Mucosa of rectum (tissue), 2 donors: ENCODE data around the gene TEX48.
A peak's percentile ranks its signal among the peaks of the same experiment; 100 is the strongest.

Source experiments
- H3K27ac ChIP-seq, 2 donors: one replicate each; pipeline ENCODE4 v1.7.0; 2013; ENCODE audit warnings: inconsistent platforms in 2 of 2, low read depth in 2 of 2, low read length in 2 of 2
- H3K27me3 ChIP-seq, 2 donors: one replicate each; pipeline ENCODE4 v1.7.0; 2013; ENCODE audit warnings: low read length in 2 of 2; ENCODE audit not compliant: control insufficient read depth in 2 of 2, insufficient read depth in 2 of 2
- H3K36me3 ChIP-seq, 2 donors: one replicate each; pipeline ENCODE4 v1.7.0; 2013; ENCODE audit warnings: low read length in 2 of 2; ENCODE audit not compliant: control insufficient read depth in 2 of 2, insufficient read depth in 2 of 2
- H3K4me1 ChIP-seq, 2 donors: one replicate each; pipeline ENCODE4 v1.7.0; 2013; ENCODE audit warnings: low read length in 2 of 2, mild to moderate bottlenecking in 1 of 2; ENCODE audit not compliant: control insufficient read depth in 2 of 2, insufficient read depth in 2 of 2
- H3K4me3 ChIP-seq, 2 donors: one replicate each; pipeline ENCODE4 v1.7.0; 2013; ENCODE audit warnings: low read length in 2 of 2
- H3K9ac ChIP-seq, 2 donors: one replicate each; pipeline ENCODE4 v1.7.0; 2013; ENCODE audit warnings: low read length in 2 of 2, low read depth in 1 of 2, mild to moderate bottlenecking in 1 of 2
- H3K9me3 ChIP-seq, 2 donors: one replicate each; pipeline ENCODE4 v1.7.0; 2013; ENCODE audit warnings: low read length in 2 of 2; ENCODE audit not compliant: control insufficient read depth in 2 of 2
- donor health status: healthy.
- donor health status: Normal muscosa, but diverticular disease.

The TEX48 gene

GRCh38 chr9:114694146-114694545 is 12.2 kb upstream of the TEX48 start:
- H3K36me3 ChIP-seq, result no peaks in the 10 kb centered on the region
- no peaks in the 10 kb centered on the region for H3K9me3 ChIP-seq
- H3K9ac ChIP-seq, result no peak overlapping the region
- no peaks in the 10 kb centered on the region for H3K27me3 ChIP-seq
- H3K4me3 ChIP-seq, result no peak overlapping the region
- H3K4me1 ChIP-seq, result peaks cover 4 to 6% of the 10 kb centered on the region in 2 donors
- no peak overlapping the region for H3K27ac ChIP-seq

GRCh38 chr9:114693248-114693855 is 11.4 kb upstream of the TEX48 start:
- Histone ChIP-seq H3K9ac (no peak overlapping the region), H3K9me3 (no peaks in the 10 kb centered on the region), H3K4me3 (no peak overlapping the region), H3K4me1 (peaks cover 4 to 6% of the 10 kb centered on the region in 2 donors), H3K27ac (no peak overlapping the region), H3K27me3 (no peaks in the 10 kb centered on the region), H3K36me3 (no peaks in the 10 kb centered on the region)

- H3K4me3 ChIP-seq, result no peak overlapping the region
- H3K9ac ChIP-seq, result no peak overlapping the region
- no peaks in the 10 kb centered on the region for H3K36me3 ChIP-seq
- H3K27me3 ChIP-seq, result no peaks in the 10 kb centered on the region
- no peak overlapping the region for H3K27ac ChIP-seq
- H3K9me3 ChIP-seq, result no peaks in the 10 kb centered on the region
- H3K4me1 ChIP-seq, result peaks cover 4 to 6% of the 10 kb centered on the region in 2 donors
Measured at GRCh38 chr9:114691956-114692295, 9.9 kb upstream of the TEX48 start.

- Histone ChIP-seq H3K4me3 (no peak overlapping the region), H3K4me1 (peaks cover 4 to 6% of the 10 kb centered on the region in 2 donors), H3K36me3 (no peaks in the 10 kb centered on the region), H3K27ac (peak overlapping the region in 1 of 2 donors; percentile 12), H3K9me3 (no peaks in the 10 kb centered on the region), H3K27me3 (no peaks in the 10 kb centered on the region), H3K9ac (no peak overlapping the region)
Measured at GRCh38 chr9:114691046-114691955, 9.3 kb upstream of the TEX48 start.

- no peaks in the 10 kb centered on the region for H3K9me3 ChIP-seq
- H3K4me1 ChIP-seq, result peaks cover 4 to 6% of the 10 kb centered on the region in 2 donors
- no peak overlapping the region for H3K9ac ChIP-seq
- H3K4me3 ChIP-seq, result no peak overlapping the region
- no peaks in the 10 kb centered on the region for H3K27me3 ChIP-seq
- no peak overlapping the region for H3K27ac ChIP-seq
- H3K36me3 ChIP-seq, result no peaks in the 10 kb centered on the region
Measured at GRCh38 chr9:114690308-114690707, 8.3 kb upstream of the TEX48 start.

GRCh38 chr9:114689813-114690212 is 7.8 kb upstream of the TEX48 start:
- H3K9me3 ChIP-seq, result no peaks in the 10 kb centered on the region
- H3K9ac ChIP-seq, result no peak overlapping the region
- no peaks in the 10 kb centered on the region for H3K27me3 ChIP-seq
- peaks cover 4 to 6% of the 10 kb centered on the region in 2 donors for H3K4me1 ChIP-seq
- H3K36me3 ChIP-seq, result no peaks in the 10 kb centered on the region
- no peak overlapping the region for H3K27ac ChIP-seq
- H3K4me3 ChIP-seq, result no peak overlapping the region

- Histone ChIP-seq H3K4me1 (peaks cover 4 to 6% of the 10 kb centered on the region in 2 donors), H3K27ac (no peak overlapping the region), H3K27me3 (no peaks in the 10 kb centered on the region), H3K36me3 (no peaks in the 10 kb centered on the region), H3K4me3 (no peak overlapping the region), H3K9me3 (no peaks in the 10 kb centered on the region), H3K9ac (no peak overlapping the region)
Measured at GRCh38 chr9:114688909-114689610, 7.1 kb upstream of the TEX48 start.

GRCh38 chr9:114688379-114688778 is 6.4 kb upstream of the TEX48 start:
- Histone ChIP-seq H3K4me1 (peaks cover under 1 to 1% of the 10 kb centered on the region in 2 donors), H3K9ac (no peak overlapping the region)

GRCh38 chr9:114687034-114687433 is 5.0 kb upstream of the TEX48 start:
- Histone ChIP-seq H3K9ac (no peak overlapping the region), H3K9me3 (no peaks in the 10 kb centered on the region), H3K4me3 (no peak overlapping the region), H3K27ac (no peak overlapping the region), H3K4me1 (no peaks in the 10 kb centered on the region), H3K27me3 (no peaks in the 10 kb centered on the region), H3K36me3 (no peaks in the 10 kb centered on the region)

More at GRCh38 chr9:114688379-114688778, 6.4 kb upstream of the TEX48 start:
- Histone ChIP-seq H3K4me3 (no peak overlapping the region), H3K36me3 (no peaks in the 10 kb centered on the region), H3K27me3 (no peaks in the 10 kb centered on the region), H3K9me3 (no peaks in the 10 kb centered on the region), H3K27ac (no peak overlapping the region)

- H3K27me3 ChIP-seq, result no peaks in the 10 kb centered on the region
- no peak overlapping the region for H3K27ac ChIP-seq
- no peak overlapping the region for H3K4me3 ChIP-seq
- H3K9ac ChIP-seq, result no peak overlapping the region
- no peaks in the 10 kb centered on the region for H3K36me3 ChIP-seq
- H3K4me1 ChIP-seq, result no peaks in the 10 kb centered on the region
- no peaks in the 10 kb centered on the region for H3K9me3 ChIP-seq
Measured at GRCh38 chr9:114685951-114686350, 4.0 kb upstream of the TEX48 start.
